Suppressor macrophage treated with lipopolysaccharide for 4 hours (primary cell): Measurements from ENCODE around the gene LAMP1.
"Not testable (repeated sequence)": the region's sequence is repeated elsewhere in the genome, so short reads cannot be mapped to it uniquely, and the experiment has no call there.

Source experiments
- DNase-seq: peaks from one replicate; pipeline ENCODE4 v3.0.0-alpha.2; 2020

The LAMP1 gene

GRCh38 chr13:113357529-113357928 lies 60.5 kb downstream of the LAMP1 start:
- no peak for DNase-seq

GRCh38 chr13:113358653-113359190 lies 61.7 kb downstream of the LAMP1 start:
- no peak for DNase-seq

DNA sequence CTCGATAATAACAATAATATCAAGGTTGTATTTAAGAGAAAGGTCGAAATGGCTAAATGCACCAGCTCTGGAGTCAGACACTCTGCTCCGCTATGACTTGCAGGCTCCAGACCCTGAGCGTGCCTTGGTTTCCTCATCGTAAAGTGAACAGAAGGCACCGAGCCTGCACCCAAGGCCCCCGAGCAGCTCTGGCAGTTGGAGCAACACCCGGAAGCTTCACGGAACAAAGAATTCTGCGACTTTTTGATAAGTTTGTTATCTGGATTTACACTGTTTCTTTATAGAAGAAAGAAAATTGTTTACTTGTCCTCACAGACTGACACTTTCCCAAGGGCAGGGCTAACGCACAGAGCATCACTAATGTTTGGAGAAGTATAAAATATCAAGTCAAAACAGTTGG lies 62.5 kb downstream of the LAMP1 start:
- no peak for DNase-seq

DNA sequence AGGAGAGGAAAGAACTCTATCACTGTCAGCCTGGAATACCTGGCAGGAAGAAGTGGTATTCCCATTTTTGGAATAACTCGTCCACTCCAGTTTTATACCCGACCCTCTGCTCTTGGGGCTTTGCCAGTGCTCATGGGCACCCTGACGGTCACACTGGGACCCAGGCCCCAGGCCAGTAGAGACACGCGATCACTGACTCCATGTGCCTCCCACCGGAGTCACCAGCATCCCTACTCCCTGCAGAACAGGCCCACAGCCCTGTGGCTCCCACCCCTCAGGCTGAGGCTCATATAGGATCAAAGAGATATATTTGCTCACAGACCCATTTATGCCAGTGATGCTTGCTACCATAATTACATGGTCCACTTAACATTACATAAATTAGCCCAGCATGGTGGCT lies 63.4 kb downstream of the LAMP1 start:
- DNase-seq = no peak

DNA sequence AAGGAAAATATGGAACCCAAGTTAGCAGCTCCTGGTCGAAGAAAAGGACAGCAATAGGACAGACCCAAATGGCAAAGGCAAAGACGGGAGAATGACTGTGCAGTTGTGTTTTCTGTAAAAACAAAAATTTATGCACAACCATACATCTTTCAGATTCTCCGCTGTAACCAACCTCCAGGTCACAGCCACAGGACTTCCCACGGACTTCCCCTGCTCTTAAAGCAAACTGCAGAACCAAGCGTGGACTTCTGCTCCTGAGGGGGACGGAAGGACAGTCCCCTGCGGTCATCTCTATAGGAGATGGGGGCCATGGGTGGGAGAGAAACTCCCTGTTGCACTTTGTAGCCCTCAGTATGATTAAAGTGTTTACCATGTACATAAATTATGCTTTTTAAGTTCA lies 64.4 kb downstream of the LAMP1 start:
- DNase-seq = peak; percentile 30

GRCh38 chr13:113364311-113364889 lies 67.4 kb downstream of the LAMP1 start:
- DNase-seq = no peak

GRCh38 chr13:113364901-113365582 lies 68.0 kb downstream of the LAMP1 start:
- no peak for DNase-seq

GRCh38 chr13:113365583-113365970 lies 68.5 kb downstream of the LAMP1 start:
- no peak for DNase-seq

DNA sequence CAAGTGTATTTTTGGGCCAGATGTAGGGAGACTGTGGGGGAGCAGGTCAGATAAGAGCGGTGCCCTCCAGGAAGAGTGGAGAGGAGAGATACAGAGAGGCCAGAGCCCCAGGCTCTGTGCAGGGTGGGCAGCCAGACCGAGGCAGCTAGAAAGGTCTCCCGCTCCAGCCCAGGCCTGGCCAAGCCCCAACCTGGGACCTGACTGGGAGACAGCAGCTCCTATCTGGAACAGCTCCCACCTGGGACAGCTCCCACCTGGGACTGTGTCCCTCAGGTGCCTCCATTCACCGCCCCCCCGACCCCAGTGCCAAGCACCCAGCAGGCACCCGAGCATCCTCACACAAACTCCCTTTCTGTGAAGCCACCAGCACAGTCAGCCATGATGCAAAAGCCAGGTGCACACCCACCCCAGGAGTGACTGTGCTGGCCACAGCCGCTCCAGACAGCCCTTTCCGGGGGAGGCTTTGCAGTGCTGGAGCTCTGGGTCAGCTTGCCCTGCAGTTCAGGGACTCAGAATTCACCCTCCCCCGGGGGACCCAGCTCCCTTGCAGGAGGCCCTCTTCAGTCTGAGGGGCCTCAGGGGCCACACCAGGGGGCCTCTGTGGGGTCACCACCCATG lies 69.0 kb downstream of the LAMP1 start:
- no peak for DNase-seq

GRCh38 chr13:113367020-113367560 lies 70.1 kb downstream of the LAMP1 start:
- DNase-seq = no peak

GRCh38 chr13:113367771-113368170 lies 70.7 kb downstream of the LAMP1 start:
- no peak for DNase-seq

- not testable (repeated sequence) for DNase-seq
Observed at GRCh38 chr13:113368353-113368752, 71.3 kb downstream of the LAMP1 start.

DNA sequence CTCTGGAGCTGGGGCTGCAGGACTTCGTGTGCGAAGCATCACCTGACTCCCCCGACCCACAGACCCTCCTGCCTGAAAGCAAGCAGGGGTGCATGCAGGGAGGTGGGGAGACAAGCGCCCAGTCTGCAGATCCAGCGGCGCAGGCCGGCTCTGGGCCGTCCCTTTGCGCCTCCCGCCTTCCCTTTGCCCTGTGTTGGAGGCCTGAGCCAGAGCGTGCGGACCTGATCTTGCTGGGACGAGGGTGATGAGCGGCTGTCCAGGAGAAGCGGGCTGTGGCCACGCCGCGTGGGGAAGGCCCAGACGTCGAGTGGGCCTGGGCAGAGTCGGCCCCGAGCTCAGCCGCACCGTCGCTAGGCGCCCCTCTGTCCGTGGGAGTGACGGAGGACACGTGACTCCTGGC lies 72.2 kb downstream of the LAMP1 start:
- DNase-seq = no peak

- DNase-seq = no peak
Observed at GRCh38 chr13:113369881-113370280, 72.8 kb downstream of the LAMP1 start.

DNA sequence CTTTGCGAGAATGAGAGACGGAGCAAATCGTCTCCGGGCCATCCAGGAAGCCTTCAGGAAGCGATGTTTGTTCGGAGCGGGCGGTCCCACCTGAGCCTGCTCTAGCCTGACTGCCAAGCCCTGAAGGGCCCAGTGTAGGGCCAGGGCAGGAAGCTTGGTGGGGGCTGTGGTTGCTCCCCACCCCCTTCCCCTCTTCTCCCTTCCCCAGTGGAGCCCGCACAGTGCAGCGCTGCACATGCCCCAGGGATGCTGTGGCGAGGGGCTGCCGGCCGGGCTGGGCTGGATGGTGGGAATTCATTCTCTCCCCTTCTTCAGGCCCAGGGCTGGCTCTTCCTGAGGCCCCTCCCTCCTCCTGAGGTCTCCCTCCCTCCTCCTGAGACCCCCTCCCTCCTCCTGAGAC lies 74.0 kb downstream of the LAMP1 start:
- DNase-seq = no peak

GRCh38 chr13:113371701-113372100 lies 74.7 kb downstream of the LAMP1 start:
- DNase-seq = not testable (repeated sequence)
